Measurements from ENCODE around the gene ZMYND15.

The ZMYND15 gene

DNA sequence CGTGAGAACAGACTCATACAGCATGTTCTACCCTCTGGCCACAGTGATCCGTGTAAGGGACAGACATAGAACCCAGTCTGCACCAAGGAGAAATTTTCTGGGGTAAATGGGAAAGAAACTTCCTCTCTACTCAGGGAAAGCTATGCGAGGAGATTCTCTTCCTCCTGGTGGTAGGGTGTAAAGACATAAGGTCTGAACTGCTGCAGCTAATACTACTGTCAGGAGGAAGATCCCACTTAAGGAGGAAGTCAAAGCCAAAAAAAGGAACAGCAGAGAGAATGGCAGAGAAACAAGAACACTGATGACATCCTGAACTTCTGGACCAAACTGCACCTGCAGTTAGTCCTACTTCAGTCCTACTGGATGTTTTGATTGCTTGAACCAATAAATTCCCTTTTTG, 25.0 kb downstream of the ZMYND15 start:
- DNase-seq (ENCODE audit: low spot score) = no peak
- TF ChIP-seq CTCF (IDR thresholded peaks at IDR 0.05; ENCODE audit: extremely low read depth, missing control alignments) = no peak

- DNase-seq (ENCODE audit: low spot score) = no peak
- no peak for TF ChIP-seq CTCF (IDR thresholded peaks at IDR 0.05; ENCODE audit: extremely low read depth, missing control alignments)
Observed at GRCh38 chr17:4766201-4766600, 26.6 kb downstream of the ZMYND15 start.

DNA sequence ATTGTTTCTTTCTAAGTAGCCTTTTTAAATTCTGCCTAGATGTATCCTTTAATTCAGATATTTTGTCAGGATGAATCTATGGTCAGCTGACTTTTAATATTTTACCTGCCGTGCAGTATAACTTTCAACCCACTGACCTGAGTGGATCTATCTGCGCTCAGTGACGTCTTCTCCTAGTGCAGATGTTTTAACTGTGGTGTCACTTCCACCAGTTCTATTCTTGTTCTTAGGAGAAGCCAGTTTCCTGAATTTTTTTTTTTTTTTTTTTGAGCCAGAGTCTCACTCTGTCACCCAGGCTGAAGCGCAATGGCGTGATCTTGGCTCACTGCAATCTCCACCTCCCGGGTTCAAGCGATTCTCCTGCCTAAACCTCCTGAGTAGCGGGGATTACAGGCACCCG, 27.1 kb downstream of the ZMYND15 start:
- no peak for TF ChIP-seq CTCF (IDR thresholded peaks at IDR 0.05; ENCODE audit: extremely low read depth, missing control alignments)
- DNase-seq (ENCODE audit: low spot score) = no peak

DNA sequence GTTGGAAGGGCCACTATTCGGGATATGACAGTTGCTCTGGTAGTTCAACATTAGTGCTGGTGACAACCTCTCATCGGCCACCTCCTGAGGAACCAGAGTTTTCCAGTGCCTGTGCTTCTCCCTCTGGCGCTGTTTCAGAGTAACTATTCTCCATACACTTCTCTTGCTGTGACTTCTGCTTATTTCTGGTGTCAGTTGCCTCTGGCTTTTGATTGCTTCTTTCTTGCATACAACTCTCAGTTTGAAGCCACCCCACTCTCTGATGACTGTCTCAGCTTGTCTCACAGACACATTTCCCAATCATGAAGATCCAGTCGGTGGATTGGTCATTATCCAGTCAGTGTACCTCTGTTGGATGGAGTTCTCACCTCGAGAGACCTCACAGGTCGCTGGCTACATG, 28.7 kb downstream of the ZMYND15 start:
- no peak for TF ChIP-seq CTCF (IDR thresholded peaks at IDR 0.05; ENCODE audit: extremely low read depth, missing control alignments)
- DNase-seq (ENCODE audit: low spot score) = no peak

DNA sequence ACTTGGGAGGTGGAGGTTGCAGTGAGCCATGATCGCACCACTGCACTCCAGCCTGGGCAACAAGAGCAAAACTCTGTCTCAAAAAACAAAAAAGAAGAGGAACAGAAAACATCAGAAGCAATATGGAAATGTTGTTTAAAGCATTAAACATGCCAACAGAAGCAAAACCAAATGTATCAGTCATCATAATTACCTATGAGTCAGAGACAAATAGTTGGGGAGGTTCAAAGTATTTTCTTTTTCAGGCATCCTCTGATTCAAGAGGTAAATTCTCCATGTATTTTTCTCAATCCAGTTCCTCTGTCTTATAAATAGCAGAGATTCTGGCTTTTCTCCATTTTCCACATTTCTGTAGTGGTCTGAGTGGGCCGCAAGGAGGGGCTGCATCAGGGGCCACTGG, 30.0 kb downstream of the ZMYND15 start:
- no peak for TF ChIP-seq CTCF (IDR thresholded peaks at IDR 0.05; ENCODE audit: extremely low read depth, missing control alignments)
- DNase-seq (ENCODE audit: low spot score) = no peak

GRCh38 chr17:4771519-4772234, 32.0 kb downstream of the ZMYND15 start, which contains the start of gene TM4SF5:
TM4SF5 (plus strand) TSS chr17:4771886; CDS start chr17:4771923, 37 bp downstream.
- TF ChIP-seq CTCF (IDR thresholded peaks at IDR 0.05; ENCODE audit: extremely low read depth, missing control alignments) = no peak
- DNase-seq (ENCODE audit: low spot score) = no peak

DNA sequence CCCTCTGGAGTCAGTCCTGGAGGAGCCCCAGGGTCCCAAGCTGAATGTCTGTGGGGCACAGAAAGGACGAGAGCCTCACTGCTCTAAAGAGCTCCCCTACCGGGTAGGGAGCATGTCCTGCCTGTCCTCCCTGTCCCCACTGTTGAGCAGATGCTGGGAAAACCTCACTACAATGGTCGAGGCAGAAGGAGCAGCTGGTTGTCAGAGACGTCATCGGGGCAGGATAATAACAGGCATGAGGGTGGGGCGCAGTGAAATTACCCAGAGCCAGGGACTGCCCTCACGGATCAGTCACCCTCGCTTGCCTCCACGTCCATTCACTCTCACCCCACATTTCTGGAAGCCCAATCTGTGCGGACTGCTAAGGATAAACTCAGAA, 32.6 kb downstream of the ZMYND15 start:
- no peak for TF ChIP-seq CTCF (IDR thresholded peaks at IDR 0.05; ENCODE audit: extremely low read depth, missing control alignments)
- no peak for DNase-seq (ENCODE audit: low spot score)

All from GM20000 (cell line).